22Rv1 (cell line): Measurements from ENCODE around the gene DAAM1.

Experiments
- ZFX ChIP-seq: fragments of 450-650 bp; IDR thresholded peaks from 2 replicates; pipeline ENCODE4 v1.6.1; 2017; ENCODE audit warnings: antibody characterized with exemption, borderline replicate concordance
- TF ChIP-seq, protein P1 (sequence below): fragments of 450-650 bp; IDR thresholded peaks from 2 replicates; pipeline ENCODE4 v1.5.1; 2017; ENCODE audit warnings: mild to moderate bottlenecking

- TF ChIP-seq, protein P1, sequence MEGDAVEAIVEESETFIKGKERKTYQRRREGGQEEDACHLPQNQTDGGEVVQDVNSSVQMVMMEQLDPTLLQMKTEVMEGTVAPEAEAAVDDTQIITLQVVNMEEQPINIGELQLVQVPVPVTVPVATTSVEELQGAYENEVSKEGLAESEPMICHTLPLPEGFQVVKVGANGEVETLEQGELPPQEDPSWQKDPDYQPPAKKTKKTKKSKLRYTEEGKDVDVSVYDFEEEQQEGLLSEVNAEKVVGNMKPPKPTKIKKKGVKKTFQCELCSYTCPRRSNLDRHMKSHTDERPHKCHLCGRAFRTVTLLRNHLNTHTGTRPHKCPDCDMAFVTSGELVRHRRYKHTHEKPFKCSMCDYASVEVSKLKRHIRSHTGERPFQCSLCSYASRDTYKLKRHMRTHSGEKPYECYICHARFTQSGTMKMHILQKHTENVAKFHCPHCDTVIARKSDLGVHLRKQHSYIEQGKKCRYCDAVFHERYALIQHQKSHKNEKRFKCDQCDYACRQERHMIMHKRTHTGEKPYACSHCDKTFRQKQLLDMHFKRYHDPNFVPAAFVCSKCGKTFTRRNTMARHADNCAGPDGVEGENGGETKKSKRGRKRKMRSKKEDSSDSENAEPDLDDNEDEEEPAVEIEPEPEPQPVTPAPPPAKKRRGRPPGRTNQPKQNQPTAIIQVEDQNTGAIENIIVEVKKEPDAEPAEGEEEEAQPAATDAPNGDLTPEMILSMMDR = no peak
- no peak for TF ChIP-seq ZFX
Observed at GRCh38 chr14:59310633-59311032, 122.2 kb downstream of the DAAM1 start.
